Measurements from ENCODE around the gene OR6T1. TPM values are rescaled to one million over a fixed set of nuclear protein-coding genes. Genes with fewer than 3 reads are reported as not detected.

Gene OR6T1
- total RNA-seq, 1 experiment from 2014 or later, result not detected

DNA sequence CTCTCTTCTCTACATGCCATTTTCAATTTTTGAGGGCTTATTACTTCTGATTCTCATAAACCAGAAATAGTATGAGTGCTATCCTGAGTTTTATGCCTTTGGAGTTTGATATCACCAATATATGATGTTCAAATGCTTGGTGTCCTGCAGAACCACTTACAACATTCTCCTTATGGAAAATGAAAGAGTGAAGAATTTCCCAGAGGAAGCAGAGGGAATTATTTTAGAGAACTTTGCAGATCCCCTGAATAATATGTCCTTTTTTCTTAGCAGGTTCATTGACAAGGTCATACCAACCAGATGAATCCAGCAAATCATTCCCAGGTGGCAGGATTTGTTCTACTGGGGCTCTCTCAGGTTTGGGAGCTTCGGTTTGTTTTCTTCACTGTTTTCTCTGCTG lies 4.3 kb downstream of the OR6T1 start, which contains the start of gene OR4D5 (continued):
- TF ChIP-seq, protein P1, sequence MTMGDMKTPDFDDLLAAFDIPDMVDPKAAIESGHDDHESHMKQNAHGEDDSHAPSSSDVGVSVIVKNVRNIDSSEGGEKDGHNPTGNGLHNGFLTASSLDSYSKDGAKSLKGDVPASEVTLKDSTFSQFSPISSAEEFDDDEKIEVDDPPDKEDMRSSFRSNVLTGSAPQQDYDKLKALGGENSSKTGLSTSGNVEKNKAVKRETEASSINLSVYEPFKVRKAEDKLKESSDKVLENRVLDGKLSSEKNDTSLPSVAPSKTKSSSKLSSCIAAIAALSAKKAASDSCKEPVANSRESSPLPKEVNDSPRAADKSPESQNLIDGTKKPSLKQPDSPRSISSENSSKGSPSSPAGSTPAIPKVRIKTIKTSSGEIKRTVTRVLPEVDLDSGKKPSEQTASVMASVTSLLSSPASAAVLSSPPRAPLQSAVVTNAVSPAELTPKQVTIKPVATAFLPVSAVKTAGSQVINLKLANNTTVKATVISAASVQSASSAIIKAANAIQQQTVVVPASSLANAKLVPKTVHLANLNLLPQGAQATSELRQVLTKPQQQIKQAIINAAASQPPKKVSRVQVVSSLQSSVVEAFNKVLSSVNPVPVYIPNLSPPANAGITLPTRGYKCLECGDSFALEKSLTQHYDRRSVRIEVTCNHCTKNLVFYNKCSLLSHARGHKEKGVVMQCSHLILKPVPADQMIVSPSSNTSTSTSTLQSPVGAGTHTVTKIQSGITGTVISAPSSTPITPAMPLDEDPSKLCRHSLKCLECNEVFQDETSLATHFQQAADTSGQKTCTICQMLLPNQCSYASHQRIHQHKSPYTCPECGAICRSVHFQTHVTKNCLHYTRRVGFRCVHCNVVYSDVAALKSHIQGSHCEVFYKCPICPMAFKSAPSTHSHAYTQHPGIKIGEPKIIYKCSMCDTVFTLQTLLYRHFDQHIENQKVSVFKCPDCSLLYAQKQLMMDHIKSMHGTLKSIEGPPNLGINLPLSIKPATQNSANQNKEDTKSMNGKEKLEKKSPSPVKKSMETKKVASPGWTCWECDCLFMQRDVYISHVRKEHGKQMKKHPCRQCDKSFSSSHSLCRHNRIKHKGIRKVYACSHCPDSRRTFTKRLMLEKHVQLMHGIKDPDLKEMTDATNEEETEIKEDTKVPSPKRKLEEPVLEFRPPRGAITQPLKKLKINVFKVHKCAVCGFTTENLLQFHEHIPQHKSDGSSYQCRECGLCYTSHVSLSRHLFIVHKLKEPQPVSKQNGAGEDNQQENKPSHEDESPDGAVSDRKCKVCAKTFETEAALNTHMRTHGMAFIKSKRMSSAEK (CRISPR knock-in tag; IDR thresholded peaks at IDR 0.05; ENCODE audit: borderline replicate concordance), result no peak

DNA sequence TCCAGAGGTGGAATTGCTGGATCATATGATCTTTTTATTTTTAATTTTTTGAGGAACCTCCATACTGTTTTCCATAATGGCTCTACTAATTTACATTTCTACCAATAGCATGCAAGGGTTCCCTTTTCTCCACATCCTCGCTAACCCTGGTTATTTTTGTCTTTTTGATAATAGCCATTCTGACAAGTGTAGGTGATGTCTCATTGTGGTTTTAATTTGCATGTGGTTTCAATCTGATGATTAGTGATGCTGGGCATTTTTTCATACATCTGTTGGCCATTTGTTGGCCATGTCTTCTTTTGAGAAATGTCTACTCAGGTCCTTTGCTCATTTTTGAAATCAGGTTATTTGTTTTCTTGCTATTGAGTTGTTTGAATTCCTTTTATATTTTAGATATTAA lies 19.6 kb downstream of the OR6T1 start:
- no peak for ATAC-seq
- TF ChIP-seq ZNF396 (CRISPR knock-in tag; IDR thresholded peaks at IDR 0.05; ENCODE audit: borderline replicate concordance), result no peak
- no peak for TF ChIP-seq ZNF671 (CRISPR knock-in tag; IDR thresholded peaks at IDR 0.05)
- no peak for TF ChIP-seq MXD4 (CRISPR knock-in tag; IDR thresholded peaks at IDR 0.05; ENCODE audit: borderline replicate concordance)
- TF ChIP-seq KAT7 (CRISPR knock-in tag; IDR thresholded peaks at IDR 0.05; ENCODE audit: borderline replicate concordance), result no peak
- no peak for TF ChIP-seq GTF2I (CRISPR knock-in tag; conservative IDR thresholded peaks at IDR 0.05)
- TF ChIP-seq NFYB (CRISPR knock-in tag; conservative IDR thresholded peaks at IDR 0.05; ENCODE audit: low read depth), result no peak
- TF ChIP-seq ZNF423 (CRISPR knock-in tag; IDR thresholded peaks at IDR 0.05), result no peak
- no peak for TF ChIP-seq TEAD4 (CRISPR knock-in tag; IDR thresholded peaks at IDR 0.05)
- no peak for TF ChIP-seq TCF7 (CRISPR knock-in tag; IDR thresholded peaks at IDR 0.05; ENCODE audit: low read depth)
- no peak for TF ChIP-seq RELA (CRISPR knock-in tag; IDR thresholded peaks at IDR 0.05; ENCODE audit: borderline replicate concordance)
- TF ChIP-seq, protein P2, sequence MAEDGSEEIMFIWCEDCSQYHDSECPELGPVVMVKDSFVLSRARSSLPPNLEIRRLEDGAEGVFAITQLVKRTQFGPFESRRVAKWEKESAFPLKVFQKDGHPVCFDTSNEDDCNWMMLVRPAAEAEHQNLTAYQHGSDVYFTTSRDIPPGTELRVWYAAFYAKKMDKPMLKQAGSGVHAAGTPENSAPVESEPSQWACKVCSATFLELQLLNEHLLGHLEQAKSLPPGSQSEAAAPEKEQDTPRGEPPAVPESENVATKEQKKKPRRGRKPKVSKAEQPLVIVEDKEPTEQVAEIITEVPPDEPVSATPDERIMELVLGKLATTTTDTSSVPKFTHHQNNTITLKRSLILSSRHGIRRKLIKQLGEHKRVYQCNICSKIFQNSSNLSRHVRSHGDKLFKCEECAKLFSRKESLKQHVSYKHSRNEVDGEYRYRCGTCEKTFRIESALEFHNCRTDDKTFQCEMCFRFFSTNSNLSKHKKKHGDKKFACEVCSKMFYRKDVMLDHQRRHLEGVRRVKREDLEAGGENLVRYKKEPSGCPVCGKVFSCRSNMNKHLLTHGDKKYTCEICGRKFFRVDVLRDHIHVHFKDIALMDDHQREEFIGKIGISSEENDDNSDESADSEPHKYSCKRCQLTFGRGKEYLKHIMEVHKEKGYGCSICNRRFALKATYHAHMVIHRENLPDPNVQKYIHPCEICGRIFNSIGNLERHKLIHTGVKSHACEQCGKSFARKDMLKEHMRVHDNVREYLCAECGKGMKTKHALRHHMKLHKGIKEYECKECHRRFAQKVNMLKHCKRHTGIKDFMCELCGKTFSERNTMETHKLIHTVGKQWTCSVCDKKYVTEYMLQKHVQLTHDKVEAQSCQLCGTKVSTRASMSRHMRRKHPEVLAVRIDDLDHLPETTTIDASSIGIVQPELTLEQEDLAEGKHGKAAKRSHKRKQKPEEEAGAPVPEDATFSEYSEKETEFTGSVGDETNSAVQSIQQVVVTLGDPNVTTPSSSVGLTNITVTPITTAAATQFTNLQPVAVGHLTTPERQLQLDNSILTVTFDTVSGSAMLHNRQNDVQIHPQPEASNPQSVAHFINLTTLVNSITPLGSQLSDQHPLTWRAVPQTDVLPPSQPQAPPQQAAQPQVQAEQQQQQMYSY (CRISPR knock-in tag; IDR thresholded peaks at IDR 0.05), result no peak
- no peak for TF ChIP-seq CREM (CRISPR knock-in tag; IDR thresholded peaks at IDR 0.05)
- TF ChIP-seq SP1 (CRISPR knock-in tag; conservative IDR thresholded peaks at IDR 0.05), result no peak
- TF ChIP-seq, protein P3, sequence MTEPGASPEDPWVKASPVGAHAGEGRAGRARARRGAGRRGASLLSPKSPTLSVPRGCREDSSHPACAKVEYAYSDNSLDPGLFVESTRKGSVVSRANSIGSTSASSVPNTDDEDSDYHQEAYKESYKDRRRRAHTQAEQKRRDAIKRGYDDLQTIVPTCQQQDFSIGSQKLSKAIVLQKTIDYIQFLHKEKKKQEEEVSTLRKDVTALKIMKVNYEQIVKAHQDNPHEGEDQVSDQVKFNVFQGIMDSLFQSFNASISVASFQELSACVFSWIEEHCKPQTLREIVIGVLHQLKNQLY (CRISPR knock-in tag; IDR thresholded peaks at IDR 0.05), result no peak
- no peak for TF ChIP-seq MYBL2 (CRISPR knock-in tag; IDR thresholded peaks at IDR 0.05)
- no peak for TF ChIP-seq CREB1 (CRISPR knock-in tag; IDR thresholded peaks at IDR 0.05)
- no peak for TF ChIP-seq SOX15 (CRISPR knock-in tag; IDR thresholded peaks at IDR 0.05)
- TF ChIP-seq, protein P4, sequence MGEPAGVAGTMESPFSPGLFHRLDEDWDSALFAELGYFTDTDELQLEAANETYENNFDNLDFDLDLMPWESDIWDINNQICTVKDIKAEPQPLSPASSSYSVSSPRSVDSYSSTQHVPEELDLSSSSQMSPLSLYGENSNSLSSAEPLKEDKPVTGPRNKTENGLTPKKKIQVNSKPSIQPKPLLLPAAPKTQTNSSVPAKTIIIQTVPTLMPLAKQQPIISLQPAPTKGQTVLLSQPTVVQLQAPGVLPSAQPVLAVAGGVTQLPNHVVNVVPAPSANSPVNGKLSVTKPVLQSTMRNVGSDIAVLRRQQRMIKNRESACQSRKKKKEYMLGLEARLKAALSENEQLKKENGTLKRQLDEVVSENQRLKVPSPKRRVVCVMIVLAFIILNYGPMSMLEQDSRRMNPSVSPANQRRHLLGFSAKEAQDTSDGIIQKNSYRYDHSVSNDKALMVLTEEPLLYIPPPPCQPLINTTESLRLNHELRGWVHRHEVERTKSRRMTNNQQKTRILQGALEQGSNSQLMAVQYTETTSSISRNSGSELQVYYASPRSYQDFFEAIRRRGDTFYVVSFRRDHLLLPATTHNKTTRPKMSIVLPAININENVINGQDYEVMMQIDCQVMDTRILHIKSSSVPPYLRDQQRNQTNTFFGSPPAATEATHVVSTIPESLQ (CRISPR knock-in tag; IDR thresholded peaks at IDR 0.05), result no peak
- no peak for TF ChIP-seq NFATC4 (CRISPR knock-in tag; IDR thresholded peaks at IDR 0.05)
- TF ChIP-seq, protein P5, sequence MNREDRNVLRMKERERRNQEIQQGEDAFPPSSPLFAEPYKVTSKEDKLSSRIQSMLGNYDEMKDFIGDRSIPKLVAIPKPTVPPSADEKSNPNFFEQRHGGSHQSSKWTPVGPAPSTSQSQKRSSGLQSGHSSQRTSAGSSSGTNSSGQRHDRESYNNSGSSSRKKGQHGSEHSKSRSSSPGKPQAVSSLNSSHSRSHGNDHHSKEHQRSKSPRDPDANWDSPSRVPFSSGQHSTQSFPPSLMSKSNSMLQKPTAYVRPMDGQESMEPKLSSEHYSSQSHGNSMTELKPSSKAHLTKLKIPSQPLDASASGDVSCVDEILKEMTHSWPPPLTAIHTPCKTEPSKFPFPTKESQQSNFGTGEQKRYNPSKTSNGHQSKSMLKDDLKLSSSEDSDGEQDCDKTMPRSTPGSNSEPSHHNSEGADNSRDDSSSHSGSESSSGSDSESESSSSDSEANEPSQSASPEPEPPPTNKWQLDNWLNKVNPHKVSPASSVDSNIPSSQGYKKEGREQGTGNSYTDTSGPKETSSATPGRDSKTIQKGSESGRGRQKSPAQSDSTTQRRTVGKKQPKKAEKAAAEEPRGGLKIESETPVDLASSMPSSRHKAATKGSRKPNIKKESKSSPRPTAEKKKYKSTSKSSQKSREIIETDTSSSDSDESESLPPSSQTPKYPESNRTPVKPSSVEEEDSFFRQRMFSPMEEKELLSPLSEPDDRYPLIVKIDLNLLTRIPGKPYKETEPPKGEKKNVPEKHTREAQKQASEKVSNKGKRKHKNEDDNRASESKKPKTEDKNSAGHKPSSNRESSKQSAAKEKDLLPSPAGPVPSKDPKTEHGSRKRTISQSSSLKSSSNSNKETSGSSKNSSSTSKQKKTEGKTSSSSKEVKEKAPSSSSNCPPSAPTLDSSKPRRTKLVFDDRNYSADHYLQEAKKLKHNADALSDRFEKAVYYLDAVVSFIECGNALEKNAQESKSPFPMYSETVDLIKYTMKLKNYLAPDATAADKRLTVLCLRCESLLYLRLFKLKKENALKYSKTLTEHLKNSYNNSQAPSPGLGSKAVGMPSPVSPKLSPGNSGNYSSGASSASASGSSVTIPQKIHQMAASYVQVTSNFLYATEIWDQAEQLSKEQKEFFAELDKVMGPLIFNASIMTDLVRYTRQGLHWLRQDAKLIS (CRISPR knock-in tag; IDR thresholded peaks at IDR 0.05; ENCODE audit: borderline replicate concordance), result no peak
- ChIA-PET POLR2A (no interaction called here), CTCF (no interaction called here)
- no peak for DNase-seq (ENCODE audit: low spot score)
- no peak overlapping the region for H3K27ac Mint-ChIP-seq
- H3K4me3 Mint-ChIP-seq, result no peak overlapping the region
- H3K27me3 Mint-ChIP-seq (ENCODE audit: low read depth), result no peaks in the 10 kb centered on the region
- H3K9me3 Mint-ChIP-seq, result peaks cover 5% of the 10 kb centered on the region; the same call in 1 of the 2 replicates
- H3K36me3 Mint-ChIP-seq, result no peaks in the 10 kb centered on the region
- H3K4me1 Mint-ChIP-seq, result no peaks in the 10 kb centered on the region
